Keratinocyte (primary cell): Measurements from ENCODE around the gene HRAS. TPM values are rescaled to one million over a fixed set of nuclear protein-coding genes. Genes with fewer than 3 reads are reported as not detected.

Experiments
- DNase-seq: peaks from one replicate; pipeline ENCODE4 v3.0.0-alpha.2; 2011; ENCODE audit warnings: low read depth, missing footprints, low spot score
- FAIRE-seq: peaks from 2 replicates; lab custom pipeline; 2011; peaks lifted over from hg19 to GRCh38; lab: Jason Lieb, UNC
- H2AFZ ChIP-seq: 2 replicates; pipeline ENCODE4 v1.6.0; 2012; ENCODE audit warnings: low read length, control low read depth, inconsistent platforms; ENCODE audit not compliant: control insufficient read depth
- H3K27ac ChIP-seq: 2 replicates; pipeline ENCODE4 v1.5.1; 2011; ENCODE audit warnings: low read length; ENCODE audit not compliant: control insufficient read depth, insufficient read depth
- H3K27me3 ChIP-seq: 3 replicates; pipeline ENCODE4 v1.6.0; 2011; ENCODE audit warnings: low read length; ENCODE audit not compliant: control insufficient read depth, insufficient read depth; ENCODE audit errors: extremely low read depth
- H3K36me3 ChIP-seq, 2 experiments: 2 replicates in 1 of 2; 3 replicates in 1 of 2; pipeline ENCODE4 v1.5.1; 2011; ENCODE audit warnings: low read length in 2 of 2, mild to moderate bottlenecking in 1 of 2; ENCODE audit not compliant: control insufficient read depth in 2 of 2, insufficient read depth in 2 of 2; ENCODE audit errors: extremely low read depth in 1 of 2
- H3K4me1 ChIP-seq: 3 replicates; pipeline ENCODE4 v1.5.1; 2011; ENCODE audit warnings: low read length; ENCODE audit not compliant: control insufficient read depth, insufficient read depth; ENCODE audit errors: extremely low read depth
- H3K4me2 ChIP-seq: 3 replicates; pipeline ENCODE4 v1.6.0; 2011; ENCODE audit warnings: low read depth, low read length; ENCODE audit not compliant: control insufficient read depth, insufficient read depth; ENCODE audit errors: extremely low read depth
- H3K4me3 ChIP-seq, 3 experiments: fragments of 200-600 bp in 1 of 3; sonication (generic) in 1 of 3; 2 replicates in 2 of 3; 3 replicates in 1 of 3; pipeline ENCODE4 v1.5.1; 2011 to 2016; ENCODE audit warnings: low read length in 3 of 3, mild to moderate bottlenecking in 3 of 3, control low read depth in 2 of 3, inconsistent platforms in 1 of 3, low read depth in 1 of 3, mixed read lengths in 1 of 3, mixed run types in 1 of 3, moderate library complexity in 1 of 3; ENCODE audit not compliant: control insufficient read depth in 2 of 3, insufficient read depth in 2 of 3; ENCODE audit errors: extremely low read depth in 1 of 3
- H3K79me2 ChIP-seq: 2 replicates; pipeline ENCODE4 v1.6.0; 2012; ENCODE audit warnings: low read length; ENCODE audit not compliant: control insufficient read depth, insufficient read depth
- H3K9ac ChIP-seq: 3 replicates; pipeline ENCODE4 v1.6.0; 2011; ENCODE audit warnings: low read length; ENCODE audit not compliant: control insufficient read depth, insufficient read depth; ENCODE audit errors: extremely low read depth
- H3K9me1 ChIP-seq: 3 replicates; pipeline ENCODE4 v1.6.0; 2011; ENCODE audit warnings: low read length; ENCODE audit not compliant: control insufficient read depth, insufficient read depth; ENCODE audit errors: extremely low read depth
- H3K9me3 ChIP-seq: 2 replicates; pipeline ENCODE4 v1.5.1; 2012; ENCODE audit warnings: low read depth, low read length; ENCODE audit not compliant: control insufficient read depth
- H4K20me1 ChIP-seq: 3 replicates; pipeline ENCODE4 v1.6.0; 2011; ENCODE audit warnings: low read length; ENCODE audit not compliant: control insufficient read depth, insufficient read depth; ENCODE audit errors: extremely low read depth
- CTCF ChIP-seq, 3 experiments: IDR thresholded peaks in 1 of 3; conservative IDR thresholded peaks in 1 of 3; optimal IDR thresholded peaks in 1 of 3; 2 replicates in 2 of 3; 3 replicates in 1 of 3; pipeline versions ENCODE3 to v1.5.1; 2011; ENCODE audit warnings: low read length in 3 of 3, mild to moderate bottlenecking in 3 of 3, moderate library complexity in 2 of 3, control low read depth in 1 of 3, inconsistent platforms in 1 of 3; ENCODE audit not compliant: insufficient read depth in 2 of 3; ENCODE audit errors: extremely low read depth in 1 of 3
- EZH2 ChIP-seq: IDR thresholded peaks from one replicate; pipeline ENCODE4 v1.6.1; 2012; ENCODE audit warnings: inconsistent platforms, mild to moderate bottlenecking, low read length, moderate library complexity
- dilution Hi-C: fragments of 300-500 bp; cut with MboI; formaldehyde crosslinking; loops from one replicate; pipeline ENCODE4 v1.7.0; 2020; ENCODE audit warnings: low sequenced_read_pairs; ENCODE audit not compliant: extremely low pct_ligation_motif_present
- polyA plus RNA-seq, 5 experiments: library from polyadenylated mRNA; depleted of rRNA in 3 of 5; stranded (reverse) in 3 of 5; stranded (forward) in 1 of 5; unstranded in 1 of 5; fragments of >200 nt; gene quantifications; 1 replicate in 1 of 5; 2 replicates in 3 of 5; 3 replicates in 1 of 5; pipeline versions ENCODE4 v1.2.1 to v1.2.3, GENCODE V29; 2011 to 2012; ENCODE audit warnings: missing spikeins in 2 of 5, low read depth in 1 of 5, low replicate concordance in 1 of 5

The HRAS gene
- polyA plus RNA-seq, 1 donor (not counting 4 experiments of a cell fraction or from before 2014, with no cell fraction given) = 112 TPM

GRCh38 chr11:529728-530411 is 5.5 kb downstream of the HRAS start:
- DNase-seq (no peak), FAIRE-seq (no peak)
- Histone ChIP-seq H3K79me2 (peaks cover 31% of the 10 kb centered on the region), H3K4me2 (no peak overlapping the region), H4K20me1 (peaks cover 22% of the 10 kb centered on the region), H3K9ac (no peak overlapping the region), H3K27ac (no peak overlapping the region), H3K9me1 (no peaks in the 10 kb centered on the region), H3K4me1 (peaks cover 12% of the 10 kb centered on the region), H3K36me3 (peaks cover 17 to 27% of the 10 kb centered on the region in 2 experiments), H3K4me3 (no peak overlapping the region), H3K27me3 (no peaks in the 10 kb centered on the region), H3K9me3 (no peaks in the 10 kb centered on the region), H2AFZ (no peak overlapping the region)
- dilution Hi-C loops = no loop called here
- no peak for TF ChIP-seq CTCF (optimal IDR thresholded peaks at IDR 0.05 in 1 of 3, IDR thresholded peaks at IDR 0.05 in 1 of 3, conservative IDR thresholded peaks at IDR 0.05 in 1 of 3; ENCODE audit: extremely low read depth in 1 of 3, insufficient read depth in 2 of 3, low read length in 3 of 3)
- no peak for TF ChIP-seq EZH2

- Histone ChIP-seq H2AFZ (no peak overlapping the region), H3K36me3 (peaks cover 17 to 27% of the 10 kb centered on the region in 2 experiments), H3K9me1 (no peaks in the 10 kb centered on the region), H3K4me3 (no peak overlapping the region), H3K9me3 (no peaks in the 10 kb centered on the region), H3K79me2 (peaks cover 25% of the 10 kb centered on the region), H3K27me3 (no peaks in the 10 kb centered on the region), H3K9ac (no peak overlapping the region), H3K27ac (no peak overlapping the region), H3K4me2 (no peak overlapping the region), H3K4me1 (peaks cover 7% of the 10 kb centered on the region), H4K20me1 (peaks cover 19% of the 10 kb centered on the region)
- dilution Hi-C loops = no loop called here
- TF ChIP-seq EZH2 (no peak), CTCF (optimal IDR thresholded peaks at IDR 0.05 in 1 of 3, IDR thresholded peaks at IDR 0.05 in 1 of 3, conservative IDR thresholded peaks at IDR 0.05 in 1 of 3; ENCODE audit: extremely low read depth in 1 of 3, insufficient read depth in 2 of 3, low read length in 3 of 3) (no peak)
- DNase-seq = no peak
- FAIRE-seq = no peak
Measured at GRCh38 chr11:528815-529727, 6.3 kb downstream of the HRAS start.
